Activated CD4-positive, alpha-beta T cell treated with anti-CD3 and anti-CD28 coated beads, Interleukin-2, amount 50 U/mL, for 16 hours (primary cell): ENCODE results near the gene LORICRIN.

Experiments used
- DNase-seq: peaks from one replicate; pipeline ENCODE4 v3.0.0-alpha.2; 2020

Gene LORICRIN

DNA sequence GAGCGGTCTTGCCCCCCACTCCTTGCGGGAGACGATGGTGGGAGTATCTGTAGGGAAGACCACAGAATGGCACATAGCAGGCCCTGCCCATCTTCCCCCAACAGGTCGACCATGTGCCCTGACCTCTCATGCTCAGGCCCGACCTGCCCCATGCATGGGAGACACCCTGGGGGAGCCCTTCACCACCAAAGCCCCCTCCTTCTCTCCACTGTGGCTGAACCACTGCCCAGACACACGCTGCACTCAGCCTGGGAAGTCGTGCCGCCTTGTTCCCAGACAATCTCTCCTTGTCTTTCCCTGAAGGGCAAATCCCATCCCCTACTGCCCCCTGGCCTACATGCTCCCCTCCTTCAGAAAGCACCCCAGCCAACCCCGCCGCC, 47.7 kb downstream of the LORICRIN start:
- no peak for DNase-seq

DNA sequence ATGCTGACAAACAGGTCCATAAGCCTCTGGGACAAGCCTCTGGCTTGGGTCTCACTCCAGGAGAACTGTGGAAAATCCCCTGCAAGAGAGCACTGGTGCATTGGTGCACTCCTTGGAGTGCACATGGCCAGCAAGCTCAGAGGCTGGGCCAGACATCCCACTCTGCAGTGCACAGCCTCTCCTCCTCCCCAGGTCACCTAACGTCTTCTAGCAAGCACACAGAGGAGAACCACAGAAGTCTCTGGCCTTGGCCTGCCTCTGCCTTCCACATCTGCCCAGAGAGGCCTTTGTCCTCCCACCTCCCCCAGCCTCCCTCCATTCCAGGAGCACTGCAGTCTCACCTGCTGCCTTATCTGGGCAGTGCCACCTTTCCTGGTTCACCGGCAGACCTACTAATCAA, 49.1 kb downstream of the LORICRIN start:
- no peak for DNase-seq

DNA sequence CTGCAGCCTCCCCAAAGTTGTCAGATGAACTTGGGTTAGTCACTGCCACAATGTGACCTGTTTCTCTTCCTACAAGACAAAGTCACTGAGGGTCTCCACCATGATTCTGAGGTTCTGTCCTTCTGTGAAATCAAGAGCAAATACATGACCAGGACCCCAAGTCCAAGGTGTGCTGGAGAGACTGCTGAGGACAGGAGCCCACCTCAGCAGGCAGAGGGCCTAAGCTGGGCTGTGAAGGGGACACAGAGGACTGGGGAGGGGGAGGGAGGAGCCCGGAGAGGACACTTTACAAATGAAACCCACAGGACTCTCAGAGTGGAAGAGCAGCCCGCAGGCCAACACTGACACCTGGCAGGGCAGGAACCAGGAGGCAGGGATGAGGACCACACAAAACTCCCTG, 50.0 kb downstream of the LORICRIN start:
- DNase-seq = no peak

DNA sequence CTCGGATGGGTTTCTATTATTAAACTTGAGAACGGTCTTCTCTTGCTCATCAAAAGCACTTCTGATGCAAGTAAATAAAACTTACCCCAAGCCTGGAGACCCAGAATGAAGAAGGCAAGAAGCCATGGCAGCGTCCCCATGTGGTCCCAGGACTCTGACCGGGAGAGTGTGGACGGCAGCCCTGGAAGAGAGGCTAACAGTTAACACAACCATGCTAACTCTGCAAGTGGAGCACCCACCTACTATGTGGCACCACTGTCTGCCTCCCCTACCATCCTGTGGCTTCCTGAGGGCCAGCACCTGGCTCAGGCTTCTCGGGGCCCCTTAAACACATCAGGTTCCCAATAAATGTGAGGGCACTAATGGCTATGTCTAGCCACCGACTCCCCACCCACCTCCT, 51.0 kb downstream of the LORICRIN start:
- DNase-seq = no peak
